HFF-Myc (cell line): Measurements from ENCODE around the gene SAMD1.

Experiments
- DNase-seq: peaks from one replicate; pipeline ENCODE4 v3.0.0-alpha.2; 2011; ENCODE audit warnings: low read depth; ENCODE audit errors: extremely low read depth
- H3K4me3 ChIP-seq: replicated peaks from 2 replicates; pipeline ENCODE4 v1.5.1; 2011; ENCODE audit warnings: low read depth, mild to moderate bottlenecking, control low read depth, low read length
- TF ChIP-seq, protein P1 (sequence below): IDR thresholded peaks from 2 replicates; pipeline ENCODE4 v1.5.1; 2012; ENCODE audit warnings: mild to moderate bottlenecking, low read depth, low read length, control low read depth; ENCODE audit errors: missing control alignments

Gene SAMD1

DNA sequence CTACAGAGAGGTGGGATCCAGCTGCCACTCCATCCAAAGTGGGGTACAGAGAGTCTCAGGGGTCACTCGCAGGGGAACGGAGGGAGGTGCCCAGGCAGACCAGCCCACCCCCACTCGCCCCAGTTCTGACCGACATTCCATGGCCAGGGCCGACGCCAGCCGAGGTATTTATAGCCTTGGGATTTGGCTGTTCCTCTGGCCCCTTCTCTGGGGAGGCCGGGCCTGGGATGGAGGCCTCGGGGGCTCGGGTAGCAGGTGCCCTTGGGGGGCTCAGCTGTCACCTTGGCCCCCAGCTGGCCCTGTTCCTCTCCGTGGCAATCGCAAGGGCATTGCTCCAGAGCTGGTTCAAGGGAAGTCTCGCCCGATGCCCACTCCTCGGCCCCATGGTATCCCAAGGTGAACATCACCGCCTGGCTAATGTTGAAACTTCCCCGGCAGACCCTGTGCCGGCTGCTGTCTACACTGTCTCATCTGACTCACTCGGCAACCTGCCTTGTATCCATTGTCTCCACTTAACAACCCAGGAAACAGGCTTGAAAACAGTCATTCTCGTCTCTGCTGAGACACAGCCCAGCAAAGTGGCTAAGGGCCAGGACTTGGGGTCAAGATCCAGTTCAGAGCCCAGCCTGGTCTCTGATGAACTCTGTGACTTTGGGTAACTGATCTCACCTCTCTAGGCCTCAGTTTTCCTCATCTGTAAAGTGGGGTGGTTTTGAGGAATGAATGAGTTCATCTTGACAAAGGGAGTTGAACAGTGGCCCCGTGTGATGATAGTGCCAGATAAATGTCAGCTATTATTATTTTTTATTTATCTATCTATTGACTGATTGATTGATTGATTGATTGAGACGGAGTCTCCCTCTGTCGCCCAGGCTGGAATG, 17.3 kb upstream of the SAMD1 start:
- TF ChIP-seq, protein P1, sequence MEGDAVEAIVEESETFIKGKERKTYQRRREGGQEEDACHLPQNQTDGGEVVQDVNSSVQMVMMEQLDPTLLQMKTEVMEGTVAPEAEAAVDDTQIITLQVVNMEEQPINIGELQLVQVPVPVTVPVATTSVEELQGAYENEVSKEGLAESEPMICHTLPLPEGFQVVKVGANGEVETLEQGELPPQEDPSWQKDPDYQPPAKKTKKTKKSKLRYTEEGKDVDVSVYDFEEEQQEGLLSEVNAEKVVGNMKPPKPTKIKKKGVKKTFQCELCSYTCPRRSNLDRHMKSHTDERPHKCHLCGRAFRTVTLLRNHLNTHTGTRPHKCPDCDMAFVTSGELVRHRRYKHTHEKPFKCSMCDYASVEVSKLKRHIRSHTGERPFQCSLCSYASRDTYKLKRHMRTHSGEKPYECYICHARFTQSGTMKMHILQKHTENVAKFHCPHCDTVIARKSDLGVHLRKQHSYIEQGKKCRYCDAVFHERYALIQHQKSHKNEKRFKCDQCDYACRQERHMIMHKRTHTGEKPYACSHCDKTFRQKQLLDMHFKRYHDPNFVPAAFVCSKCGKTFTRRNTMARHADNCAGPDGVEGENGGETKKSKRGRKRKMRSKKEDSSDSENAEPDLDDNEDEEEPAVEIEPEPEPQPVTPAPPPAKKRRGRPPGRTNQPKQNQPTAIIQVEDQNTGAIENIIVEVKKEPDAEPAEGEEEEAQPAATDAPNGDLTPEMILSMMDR: no peak

DNA sequence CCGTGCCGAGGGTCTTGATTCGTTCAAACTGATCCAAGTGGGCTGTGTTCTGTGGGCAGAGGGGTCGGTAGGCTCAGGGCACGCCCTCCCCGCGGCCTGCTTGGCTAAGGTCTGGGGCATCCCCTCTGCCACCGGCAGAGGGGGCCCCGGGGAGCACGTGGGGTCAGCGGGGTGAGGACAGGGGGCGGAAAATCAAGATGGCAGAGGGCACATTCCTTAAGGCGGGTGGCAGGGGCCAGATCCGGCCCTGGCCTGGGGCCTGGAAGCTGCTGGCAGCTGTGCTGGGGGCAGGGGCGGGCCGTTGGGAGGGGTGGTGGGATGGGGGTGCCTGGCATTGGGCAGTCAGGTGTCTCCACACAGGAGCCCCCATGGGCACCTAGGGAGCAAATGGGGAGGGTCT, 16.3 kb upstream of the SAMD1 start:
- DNase-seq: no peak
- no peak overlapping the region for H3K4me3 ChIP-seq
- TF ChIP-seq, protein P1: no peak

More for the DNA sequence above, 17.3 kb upstream of the SAMD1 start:
- no peak overlapping the region for H3K4me3 ChIP-seq
- DNase-seq: no peak

DNA sequence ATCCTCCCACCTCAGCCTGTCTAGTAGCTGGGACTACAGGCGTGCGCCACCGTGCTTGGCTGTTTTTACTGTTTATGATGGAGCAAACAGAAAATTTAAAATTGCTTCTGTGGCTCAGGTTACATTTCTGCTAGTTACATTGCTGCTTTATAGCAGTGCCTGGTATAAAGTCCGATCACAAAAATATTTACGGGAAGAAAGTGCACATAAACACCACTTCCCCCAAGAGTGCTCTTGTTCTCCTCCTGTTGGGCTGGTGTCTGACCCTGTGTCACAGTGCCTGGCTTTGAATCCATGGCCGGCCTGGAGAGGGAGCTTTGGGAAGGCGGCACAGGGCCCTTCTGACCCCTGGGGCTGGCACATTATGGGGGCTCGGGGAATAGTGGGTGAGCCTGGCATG, 15.1 kb upstream of the SAMD1 start:
- TF ChIP-seq, protein P1: no peak
- DNase-seq: no peak
- H3K4me3 ChIP-seq: no peak overlapping the region

DNA sequence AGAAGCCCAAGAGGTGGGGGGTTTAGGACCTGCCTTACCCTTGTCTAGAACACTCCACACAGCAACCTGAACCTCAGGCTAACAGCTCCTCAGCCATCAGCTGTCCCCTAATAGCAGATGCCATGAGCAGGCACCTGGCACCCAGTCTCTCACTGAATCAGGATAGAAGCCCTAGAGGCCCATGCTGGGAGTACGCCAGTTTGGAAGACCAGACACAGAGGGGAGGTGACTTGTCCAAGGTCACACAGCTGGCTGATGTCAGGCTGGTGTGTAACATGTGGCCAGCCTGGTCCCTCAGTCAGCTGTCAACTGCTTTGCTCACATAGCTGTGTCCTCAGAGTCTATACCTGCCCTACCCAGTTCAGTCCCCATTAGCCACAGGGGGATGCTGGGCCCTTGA, 12.8 kb upstream of the SAMD1 start:
- H3K4me3 ChIP-seq: no peak overlapping the region
- TF ChIP-seq, protein P1: no peak
- no peak for DNase-seq

DNA sequence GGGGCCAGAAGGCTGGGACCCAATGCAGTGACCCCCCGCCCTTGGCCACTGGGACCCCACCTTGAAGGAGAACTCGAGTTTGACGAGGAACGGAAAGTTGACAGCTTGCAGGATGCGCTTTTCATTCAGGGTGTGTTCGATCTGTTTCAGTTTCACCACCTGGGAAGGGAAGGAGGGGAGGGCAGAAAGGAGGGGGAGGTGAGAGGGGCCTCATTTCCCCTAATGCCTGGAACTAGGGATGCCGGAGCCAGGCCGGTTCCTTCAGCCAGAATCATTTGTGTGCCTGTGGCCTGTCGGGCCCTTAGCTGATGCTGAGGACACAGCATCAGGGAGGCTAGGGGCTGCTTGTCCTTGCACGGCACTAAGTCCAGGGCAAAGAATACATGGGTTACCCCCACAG, 12.2 kb upstream of the SAMD1 start:
- TF ChIP-seq, protein P1: no peak
- DNase-seq: no peak
- no peak overlapping the region for H3K4me3 ChIP-seq

DNA sequence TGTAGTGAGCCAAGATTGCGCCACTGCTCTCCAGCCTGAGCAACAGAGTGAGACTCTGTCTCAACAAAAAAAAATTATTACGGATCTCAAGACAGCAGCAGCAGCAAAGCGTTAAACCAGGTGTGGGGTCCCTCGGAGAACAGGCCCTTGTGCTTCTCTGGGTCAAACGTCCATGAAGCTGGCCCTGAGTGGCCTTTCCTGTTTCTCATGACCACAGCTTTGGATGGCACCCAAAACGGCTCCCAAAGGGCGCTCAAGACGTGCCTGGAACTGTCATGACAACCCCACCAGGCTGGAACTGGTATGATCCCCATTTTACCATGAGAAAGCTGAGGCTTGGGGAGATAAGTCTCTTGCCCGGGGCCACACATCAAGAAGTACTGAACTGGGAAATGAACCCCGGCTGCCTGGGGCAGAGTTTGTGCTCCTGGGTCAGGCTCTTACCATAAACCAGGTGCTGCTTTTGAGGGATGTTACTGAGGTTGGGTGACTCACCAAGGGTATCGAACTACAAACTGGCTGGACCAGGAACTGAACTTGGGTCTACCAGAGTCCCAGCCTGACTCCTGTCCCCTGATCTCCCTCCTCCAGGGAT, 11.6 kb upstream of the SAMD1 start:
- no peak overlapping the region for H3K4me3 ChIP-seq
- TF ChIP-seq, protein P1: no peak
- no peak for DNase-seq
